Neural progenitor cell (in vitro differentiated cells): ENCODE results near the gene ANKRD39. TPM values are rescaled to one million over a fixed set of nuclear protein-coding genes. Genes with fewer than 3 reads are reported as not detected.
A peak's percentile ranks its signal among the peaks of the same experiment; 100 is the strongest.
"Not testable (repeated sequence)": the region's sequence is repeated elsewhere in the genome, so short reads cannot be mapped to it uniquely, and the experiment has no call there.

Experiments used
- DNase-seq: peaks from one replicate; pipeline ENCODE4 v3.0.0-alpha.2; 2016; ENCODE audit warnings: low spot score
- H2AFZ ChIP-seq: fragments of 200-600 bp; sonication (generic); replicated peaks from 2 replicates; pipeline ENCODE4 v1.6.1; 2016; ENCODE audit warnings: antibody characterized with exemption
- H3F3A ChIP-seq: fragments of 200-600 bp; sonication (generic); 2 replicates; pipeline ENCODE4 v1.6.1; 2016; ENCODE audit warnings: antibody characterized with exemption, low read depth
- H3K27ac ChIP-seq: fragments of 200-600 bp; sonication (generic); 2 replicates; pipeline ENCODE4 v1.5.1; 2016; ENCODE audit warnings: mild to moderate bottlenecking
- H3K27me3 ChIP-seq: fragments of 200-600 bp; sonication (generic); 2 replicates; pipeline ENCODE4 v1.6.1; 2016; ENCODE audit warnings: mild to moderate bottlenecking, moderate library complexity
- H3K36me3 ChIP-seq: fragments of 200-600 bp; sonication (generic); 2 replicates; pipeline ENCODE4 v1.5.1; 2016
- H3K4me1 ChIP-seq: fragments of 200-600 bp; sonication (generic); 2 replicates; pipeline ENCODE4 v1.6.1; 2016; ENCODE audit warnings: mixed run types
- H3K4me2 ChIP-seq: fragments of 200-600 bp; sonication (generic); 2 replicates; pipeline ENCODE4 v1.6.1; 2016
- H3K4me3 ChIP-seq: fragments of 200-600 bp; sonication (generic); 2 replicates; pipeline ENCODE4 v1.5.1; 2016
- H3K79me2 ChIP-seq: fragments of 200-600 bp; sonication (generic); 2 replicates; pipeline ENCODE4 v1.6.1; 2016; ENCODE audit warnings: low read depth
- H3K9ac ChIP-seq: fragments of 200-600 bp; sonication (generic); 2 replicates; pipeline ENCODE4 v1.6.1; 2016
- H3K9me3 ChIP-seq: fragments of 200-600 bp; sonication (generic); 2 replicates; pipeline ENCODE4 v1.5.1; 2016; ENCODE audit warnings: low read depth
- H4K20me1 ChIP-seq: fragments of 200-600 bp; sonication (generic); 2 replicates; pipeline ENCODE4 v1.6.1; 2016; ENCODE audit warnings: low read depth
- H3K27ac Mint-ChIP-seq: 3 replicates; pipeline ENCODE4 v1.8.0; 2021; ENCODE audit warnings: mixed read lengths
- H3K27me3 Mint-ChIP-seq: 2 replicates; pipeline ENCODE4 v1.8.0; 2022; ENCODE audit warnings: low read depth, mild to moderate bottlenecking, inconsistent platforms, moderate library complexity, mixed read lengths; ENCODE audit not compliant: insufficient read depth
- H3K36me3 Mint-ChIP-seq: 3 replicates; pipeline ENCODE4 v1.8.0; 2021; ENCODE audit warnings: mixed read lengths
- H3K4me1 Mint-ChIP-seq: 3 replicates; pipeline ENCODE4 v1.8.0; 2021; ENCODE audit warnings: mixed read lengths
- H3K4me3 Mint-ChIP-seq: 3 replicates; pipeline ENCODE4 v1.8.0; 2021; ENCODE audit warnings: mild to moderate bottlenecking, moderate library complexity, mixed read lengths
- H3K9me3 Mint-ChIP-seq: 3 replicates; pipeline ENCODE4 v1.8.0; 2020; ENCODE audit warnings: mixed read lengths
- EZH2 ChIP-seq: fragments of 200-600 bp; sonication (generic); IDR thresholded peaks from 2 replicates; pipeline ENCODE4 v1.6.1; 2017; ENCODE audit warnings: antibody characterized with exemption, mild to moderate bottlenecking, moderate library complexity
- EZH2phosphoT487 ChIP-seq: fragments of 200-600 bp; sonication (generic); IDR thresholded peaks from 2 replicates; pipeline ENCODE4 v1.6.1; 2017; ENCODE audit warnings: antibody characterized with exemption
- total RNA-seq: library from RNA; depleted of rRNA; stranded (reverse); fragments of >200 nt; gene quantifications from 2 replicates; pipeline ENCODE4 v1.2.3, GENCODE V29; 2015; ENCODE audit warnings: low replicate concordance
- TF ChIP-seq, protein P1 (sequence below): fragments of 200-600 bp; sonication (generic); IDR thresholded peaks from 2 replicates; pipeline ENCODE4 v1.5.1; 2017; ENCODE audit warnings: antibody characterized with exemption, mild to moderate bottlenecking

ANKRD39 gene
- total RNA-seq, 1 donor from 2014 or later = 4.0 TPM

DNA sequence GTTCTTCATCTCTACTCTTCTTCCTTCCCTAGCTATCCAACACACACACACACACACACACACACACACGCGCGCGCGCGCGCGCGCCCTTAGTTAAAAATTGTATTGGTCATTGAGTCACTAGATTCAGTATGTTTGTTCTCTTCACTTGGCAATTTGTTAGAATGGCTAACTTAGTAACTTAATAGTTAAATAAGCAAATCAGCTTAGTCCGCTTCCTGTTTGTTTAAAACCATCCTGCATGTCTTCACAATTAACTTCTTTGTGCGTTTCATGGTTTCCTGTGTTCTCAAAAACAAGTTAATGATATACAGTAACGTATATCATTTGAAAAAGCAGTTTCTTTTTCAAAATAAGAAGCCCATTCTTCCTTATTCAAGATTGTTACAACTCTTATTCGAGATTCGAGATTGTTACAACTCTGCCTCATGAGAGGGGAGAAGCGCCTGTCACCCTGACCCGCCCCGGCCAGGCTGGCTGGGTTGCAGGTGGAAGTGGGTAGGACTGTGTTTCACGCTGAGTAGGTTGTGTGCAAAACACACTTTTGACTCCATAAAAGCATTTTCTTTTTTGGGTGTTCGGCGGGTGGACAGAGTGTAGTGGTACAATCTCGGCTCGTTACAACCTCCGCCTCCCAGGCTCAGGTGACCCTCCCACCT, 51.2 kb downstream of the ANKRD39 start:
- H3K27me3 Mint-ChIP-seq = peaks cover 2% of the 10 kb centered on the region

GRCh38 chr2:96805946-96806345, 51.9 kb downstream of the ANKRD39 start:
- peaks cover 19% of the 10 kb centered on the region for H3F3A ChIP-seq
- H3K36me3 Mint-ChIP-seq, H3K27me3 Mint-ChIP-seq, H3K27me3 ChIP-seq, H3K27ac ChIP-seq, H3K4me3 Mint-ChIP-seq, H3K9ac ChIP-seq, H3K4me1 ChIP-seq, H3K4me3 ChIP-seq, H3K9me3 ChIP-seq, H3K79me2 ChIP-seq, DNase-seq, H3K27ac Mint-ChIP-seq, H3K9me3 Mint-ChIP-seq, H3K36me3 ChIP-seq, H3K4me2 ChIP-seq, H3K4me1 Mint-ChIP-seq, H2AFZ ChIP-seq: not testable (repeated sequence)
- peaks cover 12% of the 10 kb centered on the region for H4K20me1 ChIP-seq

More for the DNA sequence above, 51.2 kb downstream of the ANKRD39 start:
- H3K79me2 ChIP-seq = no peaks in the 10 kb centered on the region
- H3K9ac ChIP-seq = no peak overlapping the region
- no peak overlapping the region for H3K4me3 ChIP-seq
- H3K27ac ChIP-seq = no peak overlapping the region
- H3K4me3 Mint-ChIP-seq = no peak overlapping the region
- H3K4me2 ChIP-seq = no peak overlapping the region
- peaks cover 10% of the 10 kb centered on the region for H3K4me1 Mint-ChIP-seq
- H3K9me3 Mint-ChIP-seq = no peaks in the 10 kb centered on the region
- peak overlapping the region; percentile 26 for H3K27ac Mint-ChIP-seq
- TF ChIP-seq EZH2 (no peak), EZH2phosphoT487 (no peak)
- TF ChIP-seq, protein P1, sequence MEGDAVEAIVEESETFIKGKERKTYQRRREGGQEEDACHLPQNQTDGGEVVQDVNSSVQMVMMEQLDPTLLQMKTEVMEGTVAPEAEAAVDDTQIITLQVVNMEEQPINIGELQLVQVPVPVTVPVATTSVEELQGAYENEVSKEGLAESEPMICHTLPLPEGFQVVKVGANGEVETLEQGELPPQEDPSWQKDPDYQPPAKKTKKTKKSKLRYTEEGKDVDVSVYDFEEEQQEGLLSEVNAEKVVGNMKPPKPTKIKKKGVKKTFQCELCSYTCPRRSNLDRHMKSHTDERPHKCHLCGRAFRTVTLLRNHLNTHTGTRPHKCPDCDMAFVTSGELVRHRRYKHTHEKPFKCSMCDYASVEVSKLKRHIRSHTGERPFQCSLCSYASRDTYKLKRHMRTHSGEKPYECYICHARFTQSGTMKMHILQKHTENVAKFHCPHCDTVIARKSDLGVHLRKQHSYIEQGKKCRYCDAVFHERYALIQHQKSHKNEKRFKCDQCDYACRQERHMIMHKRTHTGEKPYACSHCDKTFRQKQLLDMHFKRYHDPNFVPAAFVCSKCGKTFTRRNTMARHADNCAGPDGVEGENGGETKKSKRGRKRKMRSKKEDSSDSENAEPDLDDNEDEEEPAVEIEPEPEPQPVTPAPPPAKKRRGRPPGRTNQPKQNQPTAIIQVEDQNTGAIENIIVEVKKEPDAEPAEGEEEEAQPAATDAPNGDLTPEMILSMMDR = no peak
- H3K27me3 ChIP-seq = no peaks in the 10 kb centered on the region
- H3K9me3 ChIP-seq = no peaks in the 10 kb centered on the region
- no peak for DNase-seq
- H2AFZ ChIP-seq = no peak overlapping the region
- H3K36me3 ChIP-seq = peaks cover 2% of the 10 kb centered on the region
- H3F3A ChIP-seq = peaks cover 12% of the 10 kb centered on the region
- peaks cover 14% of the 10 kb centered on the region for H3K36me3 Mint-ChIP-seq
- peaks cover 8% of the 10 kb centered on the region for H4K20me1 ChIP-seq
- H3K4me1 ChIP-seq = peaks cover 4% of the 10 kb centered on the region

DNA sequence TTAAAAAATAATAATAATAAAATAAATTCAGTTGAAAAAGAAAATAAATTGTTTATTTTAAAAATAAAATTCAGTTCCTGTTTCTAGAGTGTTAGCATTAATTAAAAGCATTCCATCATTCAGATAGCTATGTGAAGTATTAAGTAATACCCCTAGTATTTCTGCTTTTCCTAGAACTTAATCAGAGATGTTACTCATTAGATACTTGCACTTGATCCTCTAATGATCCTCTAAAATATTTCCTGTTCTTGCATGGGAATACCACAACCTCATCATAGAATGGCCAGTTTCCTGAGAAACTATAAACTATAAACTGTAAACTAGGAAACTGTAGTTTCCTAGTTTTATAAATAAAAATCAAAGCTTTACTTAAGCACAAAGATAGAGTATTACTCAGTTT, 52.8 kb downstream of the ANKRD39 start:
- Histone ChIP-seq H3K27me3 (no peaks in the 10 kb centered on the region), H3K9me3 (no peaks in the 10 kb centered on the region), H3K4me2 (no peak overlapping the region), H3K4me1 (peaks cover 4% of the 10 kb centered on the region), H3K4me3 (no peak overlapping the region), H3F3A (peaks cover 23% of the 10 kb centered on the region), H3K79me2 (no peaks in the 10 kb centered on the region), H3K9ac (no peak overlapping the region), H2AFZ (no peak overlapping the region), H4K20me1 (peaks cover 12% of the 10 kb centered on the region), H3K27ac (no peak overlapping the region), H3K36me3 (peaks cover 3% of the 10 kb centered on the region)
- no peak overlapping the region for H3K4me3 Mint-ChIP-seq
- TF ChIP-seq EZH2 (no peak), EZH2phosphoT487 (no peak)
- TF ChIP-seq, protein P1 = no peak
- no peak for DNase-seq
- H3K27me3 Mint-ChIP-seq = peaks cover 2% of the 10 kb centered on the region
- H3K36me3 Mint-ChIP-seq = peaks cover 7% of the 10 kb centered on the region
- H3K4me1 Mint-ChIP-seq = peaks cover 8% of the 10 kb centered on the region
- H3K9me3 Mint-ChIP-seq = no peaks in the 10 kb centered on the region
- H3K27ac Mint-ChIP-seq = no peak overlapping the region

GRCh38 chr2:96802721-96803120, 55.1 kb downstream of the ANKRD39 start:
- H3K27ac Mint-ChIP-seq = no peak overlapping the region
- DNase-seq = no peak
- TF ChIP-seq EZH2phosphoT487 = no peak
- TF ChIP-seq, protein P1 = no peak
- no peak for TF ChIP-seq EZH2
- Histone ChIP-seq H3K4me1 (peaks cover 4% of the 10 kb centered on the region), H3K4me2 (no peak overlapping the region), H3K36me3 (peaks cover 3% of the 10 kb centered on the region), H2AFZ (no peak overlapping the region), H3F3A (peaks cover 23% of the 10 kb centered on the region), H3K9me3 (no peaks in the 10 kb centered on the region), H4K20me1 (peaks cover 12% of the 10 kb centered on the region), H3K4me3 (no peak overlapping the region), H3K79me2 (no peaks in the 10 kb centered on the region), H3K27me3 (no peaks in the 10 kb centered on the region), H3K27ac (no peak overlapping the region), H3K9ac (no peak overlapping the region)
- H3K4me3 Mint-ChIP-seq = no peak overlapping the region
- H3K9me3 Mint-ChIP-seq = no peaks in the 10 kb centered on the region
- H3K4me1 Mint-ChIP-seq = peaks cover 8% of the 10 kb centered on the region
- peaks cover 2% of the 10 kb centered on the region for H3K27me3 Mint-ChIP-seq
- peaks cover 3% of the 10 kb centered on the region for H3K36me3 Mint-ChIP-seq
